ENCODE data around the gene TFAP2B.

TFAP2B gene

DNA sequence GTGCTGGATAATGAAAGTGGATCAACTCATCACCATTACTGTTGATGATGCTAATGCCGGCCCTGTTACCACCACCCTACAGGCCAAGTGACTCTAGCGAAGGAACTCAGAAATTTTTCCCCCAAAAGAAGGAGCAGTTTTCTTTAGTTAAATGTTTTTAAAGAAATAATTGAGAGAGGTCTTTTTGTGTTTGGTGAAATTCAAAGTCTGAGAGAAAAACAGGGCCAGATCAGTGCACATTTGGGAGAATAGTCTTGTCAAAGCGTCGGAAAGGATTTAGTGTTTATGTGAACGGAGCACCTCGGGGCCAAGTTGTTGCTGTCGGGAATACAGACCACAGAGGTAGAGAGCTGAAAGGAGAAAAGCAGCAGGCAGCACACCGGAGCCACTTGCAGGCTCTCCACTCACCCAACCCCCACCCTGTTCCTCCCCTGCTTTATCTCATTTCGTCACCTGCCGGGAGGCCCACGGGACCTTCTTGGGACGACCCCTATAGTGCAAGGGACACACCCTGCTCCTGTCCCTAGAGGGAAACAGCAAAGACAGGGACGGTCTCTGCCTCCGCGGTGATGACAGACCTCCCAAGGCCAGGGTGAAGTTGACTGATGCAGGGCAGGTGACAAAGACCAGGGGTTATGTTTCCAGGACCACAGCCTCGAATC is 6.8 kb downstream of the TFAP2B start:
- DNase-seq (ENCODE audit: low spot score): no peak

DNA sequence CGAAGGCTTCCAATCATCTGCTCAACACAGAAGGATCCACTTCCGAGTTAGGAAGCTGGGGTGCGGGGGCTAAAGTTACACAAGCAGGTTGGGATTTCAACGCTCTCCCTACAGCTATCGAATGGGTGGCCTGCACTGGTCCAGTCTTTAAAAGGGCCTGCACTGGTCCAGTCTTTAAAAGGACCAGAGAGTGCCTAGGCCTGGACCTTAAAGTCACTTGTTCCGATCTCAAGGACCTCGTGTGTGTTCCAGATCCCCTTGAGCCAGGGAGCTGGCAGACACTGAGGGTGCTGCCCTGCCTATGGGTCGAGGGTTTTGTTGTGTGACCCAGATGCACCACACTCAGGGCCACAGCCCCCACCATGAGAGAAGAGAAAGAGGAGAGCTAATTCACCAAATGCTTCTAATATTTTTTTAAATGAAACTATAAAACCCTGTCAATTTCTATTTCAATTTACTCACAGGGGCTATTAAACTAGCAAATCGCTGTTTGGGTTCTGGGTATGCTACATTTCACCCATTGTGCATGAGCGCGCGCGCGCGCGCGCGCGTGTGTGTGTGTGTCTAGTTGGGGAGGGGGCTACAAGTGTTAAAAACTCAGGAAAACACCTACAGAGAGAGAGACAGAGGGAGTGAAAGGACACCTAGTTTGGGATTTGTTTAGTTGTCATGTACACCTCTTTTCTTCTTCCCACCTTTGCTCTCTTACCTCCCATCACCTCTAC is 7.5 kb downstream of the TFAP2B start:
- DNase-seq (ENCODE audit: low spot score): no peak

DNA sequence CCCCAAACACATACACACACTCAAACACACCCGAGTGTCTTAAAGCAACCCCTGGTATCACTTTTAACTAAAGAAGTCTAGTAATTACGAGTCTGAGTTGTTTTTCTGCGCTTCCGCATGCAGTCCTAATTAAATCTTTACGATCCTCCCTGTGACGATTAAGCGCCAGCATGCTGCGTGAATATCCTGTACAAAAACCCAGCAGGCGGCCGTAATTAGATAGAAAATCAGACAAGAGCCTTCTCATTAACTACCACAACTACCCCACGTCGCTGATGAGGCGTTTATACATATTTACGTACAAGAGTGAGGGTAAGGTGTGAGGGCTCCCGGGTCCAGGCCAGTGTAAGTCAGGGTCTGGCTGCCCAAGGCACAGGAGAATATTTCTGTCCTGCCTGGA is 8.1 kb downstream of the TFAP2B start:
- DNase-seq (ENCODE audit: low spot score): no peak

DNA sequence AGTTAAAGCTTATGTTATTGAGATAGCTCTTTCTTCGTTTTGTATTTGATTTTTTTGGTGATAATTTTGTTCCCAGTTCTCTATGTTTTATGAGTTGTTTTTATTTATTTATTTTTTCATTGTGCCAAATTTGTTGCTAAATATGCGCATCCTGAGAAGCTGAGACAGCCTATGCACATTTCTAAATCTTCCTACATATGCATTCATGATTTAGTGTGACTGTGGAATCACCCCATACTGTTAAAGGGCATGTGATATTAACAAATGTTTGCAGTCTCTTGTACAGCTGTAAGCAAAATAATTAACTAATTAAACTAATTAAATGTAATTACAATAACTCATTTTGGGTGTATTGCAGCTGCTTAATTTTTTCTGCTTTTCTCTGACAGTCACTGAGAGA is 10.4 kb downstream of the TFAP2B start:
- DNase-seq (ENCODE audit: low spot score): no peak

DNA sequence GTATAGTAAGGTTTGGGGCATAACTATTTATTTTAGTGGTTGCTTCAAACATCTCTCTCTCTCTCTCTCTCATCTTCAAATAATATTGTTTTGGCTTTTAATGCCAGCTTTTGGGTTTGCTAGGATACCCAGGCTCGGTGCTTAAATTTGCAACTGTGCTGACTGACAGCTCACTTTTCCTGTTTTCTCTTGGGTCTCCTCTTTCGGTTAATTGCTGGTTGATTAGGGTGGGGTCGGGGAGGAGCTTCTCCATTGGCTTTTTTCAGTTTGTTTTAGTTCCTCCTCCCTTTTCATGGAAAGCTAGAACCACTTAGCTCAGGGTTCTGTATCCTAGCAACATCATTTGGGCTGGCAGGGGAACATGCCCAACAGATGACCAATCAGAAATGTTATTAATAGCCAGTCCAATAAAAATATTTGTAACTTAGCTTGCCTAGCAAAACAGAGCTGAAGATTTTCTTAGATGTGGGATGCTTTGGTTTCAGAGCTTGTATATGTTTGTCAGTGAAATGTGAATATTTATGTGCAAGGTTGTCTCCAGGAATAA is 11.3 kb downstream of the TFAP2B start:
- DNase-seq (ENCODE audit: low spot score): no peak

- DNase-seq (ENCODE audit: low spot score): no peak
Measured at GRCh38 chr6:50831186-50831585, 12.5 kb downstream of the TFAP2B start.

DNA sequence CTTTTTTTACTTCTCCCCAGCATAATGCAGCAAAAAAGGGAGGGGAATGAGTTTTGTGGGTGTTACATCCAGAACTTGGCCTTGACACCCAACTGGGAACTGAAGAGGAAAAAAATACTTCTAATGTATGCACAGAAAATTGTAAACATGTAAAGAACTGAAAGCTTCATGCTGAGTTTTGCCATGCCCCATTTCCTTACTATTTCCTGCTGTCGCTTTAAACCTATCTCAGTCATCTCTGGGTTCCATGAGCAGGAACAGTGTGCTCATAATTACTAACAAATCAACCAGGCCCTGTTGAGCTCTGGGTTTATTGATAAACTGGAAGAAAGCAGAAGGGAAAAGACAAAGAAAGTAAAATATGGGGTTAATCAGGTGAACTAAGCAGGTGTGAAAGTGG is 14.2 kb downstream of the TFAP2B start:
- no peak for DNase-seq (ENCODE audit: low spot score)

DNA sequence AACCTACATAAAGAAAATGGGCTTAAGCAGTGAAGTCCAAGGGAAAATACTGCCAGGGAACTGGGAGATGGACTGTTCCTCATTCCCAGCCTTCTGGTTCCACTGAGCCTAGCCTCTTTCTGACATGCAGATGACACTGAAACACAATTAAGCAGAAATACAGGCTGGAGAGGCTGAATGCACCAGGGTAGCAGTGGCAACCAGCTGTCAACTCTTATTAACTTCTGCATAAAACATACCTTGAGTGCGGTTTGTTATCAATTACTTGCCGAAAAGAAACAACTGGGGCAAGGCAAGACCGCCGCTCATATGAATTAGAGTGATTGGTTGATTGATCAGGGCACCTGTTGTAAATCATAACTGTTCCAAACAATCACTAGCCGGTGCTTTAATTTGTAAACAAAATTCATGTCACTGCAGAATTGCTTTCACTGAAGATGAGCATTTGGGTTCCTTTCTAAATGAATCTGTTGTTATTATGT is 16.3 kb downstream of the TFAP2B start:
- no peak for DNase-seq (ENCODE audit: low spot score)

- DNase-seq (ENCODE audit: low spot score): no peak
Measured at GRCh38 chr6:50836231-50836630, 17.6 kb downstream of the TFAP2B start.

DNA sequence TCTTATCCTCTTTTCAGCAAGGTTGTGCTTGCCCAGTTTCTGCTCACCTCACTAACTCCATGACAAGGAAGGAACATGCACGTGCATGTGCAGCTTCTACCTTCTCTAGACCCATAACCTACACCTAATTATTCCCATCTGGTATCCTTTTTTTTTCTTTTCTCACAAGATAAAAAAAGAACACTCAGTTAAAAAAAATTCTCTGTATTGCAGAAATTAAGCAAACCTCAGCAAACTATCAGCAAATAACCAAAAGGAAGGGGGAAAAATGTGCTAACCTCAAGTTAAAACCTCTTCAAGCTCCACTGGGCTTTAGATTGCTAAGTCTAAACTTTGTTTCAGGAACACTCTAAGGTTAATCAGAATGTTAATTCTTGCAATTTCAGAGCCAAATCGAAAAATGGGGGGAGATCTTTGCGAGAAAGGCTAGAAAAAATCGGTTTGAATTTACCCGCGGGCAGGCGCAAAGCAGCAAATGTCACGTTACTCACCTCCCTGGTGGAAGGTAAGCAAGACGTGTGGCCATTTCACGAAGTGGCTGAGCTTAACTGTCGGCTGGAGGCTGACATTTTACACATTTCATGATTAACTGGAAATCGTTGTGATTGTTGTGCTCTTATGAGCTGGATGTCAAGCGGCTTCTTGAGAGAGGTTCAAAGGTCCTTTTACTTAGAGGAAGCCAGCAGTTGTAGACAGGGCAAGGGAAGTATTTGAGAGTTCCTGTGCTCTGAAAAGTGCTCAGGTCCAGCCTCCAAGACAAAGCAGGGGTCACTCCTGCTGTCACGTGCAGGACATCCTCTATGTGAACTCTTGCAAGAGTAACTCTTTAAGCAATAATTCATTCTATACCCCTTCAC is 19.1 kb downstream of the TFAP2B start:
- no peak for DNase-seq (ENCODE audit: low spot score)

DNA sequence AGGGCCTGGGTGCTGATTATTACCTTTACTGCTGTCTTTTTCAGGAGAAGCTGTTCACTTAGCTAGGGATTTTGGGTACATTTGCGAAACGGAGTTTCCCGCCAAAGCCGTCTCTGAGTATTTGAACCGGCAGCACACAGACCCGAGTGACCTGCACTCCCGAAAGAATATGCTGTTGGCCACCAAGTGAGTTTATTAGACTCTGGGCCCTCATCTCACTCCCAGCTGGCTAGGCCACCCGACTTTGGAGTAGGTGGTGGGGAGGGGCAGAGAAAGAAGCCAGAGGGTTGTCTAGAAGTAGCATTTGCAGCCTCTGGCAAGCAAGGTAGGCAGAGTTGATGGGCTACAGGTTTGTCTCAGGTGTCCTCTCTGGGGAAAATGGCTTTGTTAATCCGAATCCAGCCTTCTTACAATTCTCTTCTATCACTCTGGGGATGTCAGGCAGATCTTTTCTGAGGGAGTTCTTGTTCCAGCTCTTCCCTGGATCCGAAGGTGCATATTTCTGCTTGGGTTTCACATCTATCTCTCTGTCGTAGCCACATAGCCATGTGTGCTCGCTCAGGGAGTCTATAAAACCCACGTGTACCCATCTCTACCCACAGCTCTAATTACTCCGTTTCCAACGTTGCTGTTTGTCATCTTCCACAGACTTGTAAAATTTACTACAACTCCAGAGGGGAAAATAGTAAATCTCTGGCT is 21.6 kb downstream of the TFAP2B start:
- no peak for DNase-seq (ENCODE audit: low spot score)

- no peak for DNase-seq (ENCODE audit: low spot score)
Measured at GRCh38 chr6:50840811-50841192, 22.1 kb downstream of the TFAP2B start.

GRCh38 chr6:50842446-50842845 is 23.8 kb downstream of the TFAP2B start:
- DNase-seq (ENCODE audit: low spot score): no peak

- no peak for DNase-seq (ENCODE audit: low spot score)
Measured at GRCh38 chr6:50842861-50843384, 24.3 kb downstream of the TFAP2B start.

GRCh38 chr6:50843842-50844241 is 25.2 kb downstream of the TFAP2B start:
- no peak for DNase-seq (ENCODE audit: low spot score)

GRCh38 chr6:50845499-50846143 is 26.9 kb downstream of the TFAP2B start:
- DNase-seq (ENCODE audit: low spot score): no peak

DNA sequence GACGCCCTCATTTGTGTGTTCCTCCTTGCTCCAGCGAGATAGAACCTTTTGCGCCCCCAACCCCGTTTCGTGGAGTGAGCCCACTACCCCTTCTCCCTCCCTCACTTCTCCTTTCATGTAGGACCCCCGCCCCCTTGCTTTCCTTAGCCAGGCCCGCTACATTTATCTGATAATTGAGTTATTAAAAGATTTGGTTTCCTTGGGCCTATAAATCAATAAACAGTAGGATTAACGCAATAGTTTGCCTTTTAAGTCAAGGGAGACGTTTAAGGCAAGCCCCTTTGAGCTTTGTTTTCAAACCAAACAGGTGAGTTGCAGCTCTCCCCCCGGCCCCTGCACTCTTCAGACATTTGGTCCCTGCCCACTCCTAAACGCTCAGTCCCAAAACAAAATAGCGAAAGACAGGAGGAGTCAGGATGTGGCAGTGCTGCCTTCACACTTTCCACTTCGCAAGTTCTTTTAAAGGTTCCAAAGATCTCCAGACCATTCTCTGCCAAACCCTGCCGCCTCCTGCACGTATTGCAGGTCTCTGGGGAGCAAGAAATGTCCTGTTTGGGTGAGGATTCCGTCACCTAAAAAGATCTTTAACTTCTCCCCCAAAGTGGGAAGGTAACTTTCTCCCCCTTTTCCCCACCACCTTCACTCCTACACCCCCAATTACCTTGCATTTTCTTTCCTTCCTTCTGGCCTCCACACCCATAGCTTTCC is 27.6 kb downstream of the TFAP2B start:
- DNase-seq (ENCODE audit: low spot score): no peak

GRCh38 chr6:50846852-50847155 is 28.1 kb downstream of the TFAP2B start:
- no peak for DNase-seq (ENCODE audit: low spot score)

DNA sequence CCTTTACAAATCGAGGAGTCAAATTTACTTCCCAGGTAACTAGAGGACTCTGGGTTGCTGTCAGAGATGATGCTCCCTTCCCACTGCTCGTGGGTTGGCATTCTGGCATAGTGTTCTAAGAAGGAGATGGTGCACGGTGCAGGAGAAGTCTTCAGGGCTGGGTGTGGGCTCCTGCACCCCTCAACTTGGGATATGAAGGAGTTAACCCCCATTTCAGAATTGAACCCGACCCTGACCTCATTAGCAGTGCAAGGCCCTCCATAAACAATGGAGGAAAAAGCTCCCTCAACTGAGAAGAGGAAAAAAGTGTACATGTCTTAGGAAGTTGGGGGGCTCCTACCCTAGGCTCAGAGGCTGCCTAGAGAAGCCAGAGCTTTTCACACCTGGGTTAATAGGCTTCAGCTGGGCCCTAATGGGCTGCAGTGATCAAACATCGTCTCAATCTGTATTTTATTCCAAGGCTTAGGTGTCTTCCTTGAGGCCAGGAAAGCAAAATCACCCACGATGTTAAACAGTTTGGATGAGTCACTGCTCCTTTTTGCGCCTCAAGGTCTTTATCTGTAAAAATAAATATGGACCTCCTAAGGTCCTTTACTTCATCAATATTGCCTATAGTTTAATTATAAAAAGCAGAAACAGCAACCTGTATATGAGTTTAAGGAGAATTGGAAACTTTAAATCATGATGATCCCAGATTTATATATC is 29.4 kb downstream of the TFAP2B start:
- no peak for DNase-seq (ENCODE audit: low spot score)

Measured in GM03348 (cell line).